ENCODE measurements around the gene OTUD3.

The OTUD3 gene

DNA sequence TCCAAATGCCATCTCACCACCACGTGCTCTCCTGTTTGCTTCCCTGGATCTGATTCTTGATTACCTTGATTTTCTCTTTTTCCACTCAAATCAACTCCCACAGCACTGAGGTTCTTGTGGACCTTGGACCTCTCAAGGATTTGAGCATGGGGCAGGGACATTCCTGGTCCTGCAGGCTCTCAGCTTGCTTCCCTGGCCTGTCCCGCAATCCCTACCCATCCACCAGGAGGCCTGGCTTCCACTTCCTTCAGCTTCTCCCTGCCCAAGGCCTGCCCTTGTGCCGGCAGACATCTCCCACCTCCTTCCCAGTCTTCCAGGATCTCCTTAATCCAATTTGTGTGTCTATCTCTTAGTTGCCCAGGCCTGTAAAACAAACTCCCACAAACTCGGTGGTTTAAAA, 75.6 kb downstream of the OTUD3 start:
- DNase-seq = no peak

DNA sequence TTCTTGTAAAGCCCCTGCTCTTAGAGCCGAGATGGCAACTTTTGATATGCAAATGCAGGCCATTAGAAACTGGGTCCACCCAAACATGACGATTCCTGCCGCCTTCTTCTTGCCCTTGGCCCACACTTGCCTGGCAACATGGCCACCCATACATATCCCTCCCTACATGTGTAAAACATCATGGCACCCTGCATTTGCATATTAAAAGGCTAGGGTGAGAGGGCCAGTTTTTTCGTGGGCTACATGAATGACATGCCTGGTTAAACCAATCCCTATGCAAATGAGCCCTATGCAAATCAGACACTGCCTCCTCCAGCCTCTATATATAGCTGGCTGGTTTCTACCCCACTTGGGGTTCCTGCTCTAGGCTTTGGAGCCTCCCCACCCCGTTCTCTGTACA, 78.4 kb downstream of the OTUD3 start:
- DNase-seq = no peak
